Endothelial cell of umbilical vein (primary cell): ENCODE data around the gene LTK.

Source experiments
- CTCF ChIP-seq, 2 donors: IDR thresholded peaks; 1 replicate in 1 of 2; 2 replicates in 1 of 2; pipeline ENCODE4 v1.5.1; 2011; ENCODE audit warnings: low read length in 2 of 2, mild to moderate bottlenecking in 2 of 2, moderate library complexity in 2 of 2, control low read depth in 1 of 2, inconsistent platforms in 1 of 2, low read depth in 1 of 2; ENCODE audit not compliant: insufficient read depth in 1 of 2; ENCODE audit errors: extremely low read depth in 1 of 2
- POLR2AphosphoS5 ChIP-seq: IDR thresholded peaks from 2 replicates; pipeline ENCODE4 v1.6.1; 2012; ENCODE audit warnings: low read depth, mild to moderate bottlenecking, control low read depth, low read length, moderate library complexity; ENCODE audit not compliant: insufficient read depth

GRCh38 chr15:41530363-41530956 is 16.8 kb upstream of the LTK start:
- TF ChIP-seq POLR2AphosphoS5 (no peak), CTCF (IDR thresholded peaks at IDR 0.05; ENCODE audit: extremely low read depth in 1 of 2, insufficient read depth in 1 of 2, low read depth in 1 of 2, low read length in 2 of 2) (no peak)
